ENCODE results near the gene MPZL3. TPM values are rescaled to one million over a fixed set of nuclear protein-coding genes. Genes with fewer than 3 reads are reported as not detected.

Gene MPZL3
- total RNA-seq, 1 experiment from 2014 or later = 8.7 TPM

DNA sequence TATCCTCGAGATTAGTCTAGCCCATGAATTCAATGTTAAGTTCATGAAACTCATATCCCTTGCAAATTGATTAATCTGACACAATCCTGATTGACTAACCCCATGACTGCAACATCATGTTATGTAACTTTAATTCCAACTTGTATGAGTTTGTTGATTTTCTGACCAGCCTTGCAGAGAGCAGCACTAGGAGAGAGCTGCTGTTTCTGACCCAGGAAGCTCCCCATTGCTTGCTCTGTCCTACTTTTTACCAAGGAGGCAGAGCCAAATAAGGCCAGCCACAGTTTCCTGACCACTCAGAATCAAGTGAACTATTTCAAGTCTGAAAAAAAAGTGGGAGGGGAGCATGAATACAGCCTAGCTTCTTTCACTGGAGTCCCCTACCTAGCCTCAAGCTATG, 13.2 kb downstream of the MPZL3 start:
- POLR2A ChIA-PET = interaction anchor here (0.8 kb wide), 1 partner anchor 13 kb away, joined by 3 read pairs; the partner anchor contains the start of gene MPZL3
- H3K36me3 ChIP-seq (ENCODE audit: control insufficient read depth in 1 of 2, insufficient read depth in 2 of 2, low read length in 2 of 2) = no peaks in the 10 kb centered on the region
- H3K4me1 ChIP-seq (ENCODE audit: control insufficient read depth in 1 of 2, insufficient read depth in 2 of 2, low read length in 2 of 2) = peaks cover 29 to 35% of the 10 kb centered on the region in 2 experiments
- RAD21 ChIA-PET (ENCODE audit: low non-redundant PET in 1 of 2, low total read pairs in 2 of 2, uncharacterized antibody in 2 of 2, unreplicated experiment in 2 of 2) = no interaction called here
- TF ChIP-seq EZH2phosphoT487 (IDR thresholded peaks at IDR 0.05; ENCODE audit: borderline replicate concordance) (no peak), EZH2 (IDR thresholded peaks at IDR 0.05) (no peak), CEBPB (IDR thresholded peaks at IDR 0.05; ENCODE audit: low read depth) (no peak), SRF (IDR thresholded peaks at IDR 0.05; ENCODE audit: low read depth) (no peak), YY1 (IDR thresholded peaks at IDR 0.05; ENCODE audit: extremely low read depth, insufficient replicate concordance, low read depth, low read length) (no peak), SP1 (IDR thresholded peaks at IDR 0.05; ENCODE audit: low read depth) (no peak), CBX3 (IDR thresholded peaks at IDR 0.05; ENCODE audit: low read depth) (no peak), SIN3A (IDR thresholded peaks at IDR 0.05; ENCODE audit: low read depth) (no peak), ZNF274 (IDR thresholded peaks at IDR 0.05; ENCODE audit: low read depth, low read length) (no peak), ELF1 (IDR thresholded peaks at IDR 0.05; ENCODE audit: borderline replicate concordance, low read depth) (no peak), TCF7L2 (IDR thresholded peaks at IDR 0.05; ENCODE audit: borderline replicate concordance, extremely low read depth, insufficient read depth, insufficient read length) (no peak), POLR2AphosphoS5 (IDR thresholded peaks at IDR 0.05; ENCODE audit: low read depth, low read length) (no peak), RAD21 (IDR thresholded peaks at IDR 0.05; ENCODE audit: low read depth) (no peak), JUND (IDR thresholded peaks at IDR 0.05) (no peak)
- TF ChIP-seq, protein P1, sequence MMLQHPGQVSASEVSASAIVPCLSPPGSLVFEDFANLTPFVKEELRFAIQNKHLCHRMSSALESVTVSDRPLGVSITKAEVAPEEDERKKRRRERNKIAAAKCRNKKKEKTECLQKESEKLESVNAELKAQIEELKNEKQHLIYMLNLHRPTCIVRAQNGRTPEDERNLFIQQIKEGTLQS (IDR thresholded peaks at IDR 0.05) = no peak
- TF ChIP-seq, protein P2, sequence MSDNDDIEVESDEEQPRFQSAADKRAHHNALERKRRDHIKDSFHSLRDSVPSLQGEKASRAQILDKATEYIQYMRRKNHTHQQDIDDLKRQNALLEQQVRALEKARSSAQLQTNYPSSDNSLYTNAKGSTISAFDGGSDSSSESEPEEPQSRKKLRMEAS (IDR thresholded peaks at IDR 0.05) = no peak
- TF ChIP-seq, protein P3, sequence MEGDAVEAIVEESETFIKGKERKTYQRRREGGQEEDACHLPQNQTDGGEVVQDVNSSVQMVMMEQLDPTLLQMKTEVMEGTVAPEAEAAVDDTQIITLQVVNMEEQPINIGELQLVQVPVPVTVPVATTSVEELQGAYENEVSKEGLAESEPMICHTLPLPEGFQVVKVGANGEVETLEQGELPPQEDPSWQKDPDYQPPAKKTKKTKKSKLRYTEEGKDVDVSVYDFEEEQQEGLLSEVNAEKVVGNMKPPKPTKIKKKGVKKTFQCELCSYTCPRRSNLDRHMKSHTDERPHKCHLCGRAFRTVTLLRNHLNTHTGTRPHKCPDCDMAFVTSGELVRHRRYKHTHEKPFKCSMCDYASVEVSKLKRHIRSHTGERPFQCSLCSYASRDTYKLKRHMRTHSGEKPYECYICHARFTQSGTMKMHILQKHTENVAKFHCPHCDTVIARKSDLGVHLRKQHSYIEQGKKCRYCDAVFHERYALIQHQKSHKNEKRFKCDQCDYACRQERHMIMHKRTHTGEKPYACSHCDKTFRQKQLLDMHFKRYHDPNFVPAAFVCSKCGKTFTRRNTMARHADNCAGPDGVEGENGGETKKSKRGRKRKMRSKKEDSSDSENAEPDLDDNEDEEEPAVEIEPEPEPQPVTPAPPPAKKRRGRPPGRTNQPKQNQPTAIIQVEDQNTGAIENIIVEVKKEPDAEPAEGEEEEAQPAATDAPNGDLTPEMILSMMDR (IDR thresholded peaks at IDR 0.05 in 2 of 3, conservative IDR thresholded peaks at IDR 0.05 in 1 of 3; ENCODE audit: borderline replicate concordance in 1 of 3, insufficient read depth in 1 of 3, low read depth in 2 of 3, low read length in 2 of 3) = no peak
- CTCF ChIA-PET = no interaction called here
- ATAC-seq = no peak
- no peaks in the 10 kb centered on the region for H4K20me1 ChIP-seq (ENCODE audit: insufficient read depth)
- H3K4me2 ChIP-seq (ENCODE audit: low read length) = no peak overlapping the region
- no peak for DNase-seq (ENCODE audit: low read depth, low spot score)
- H3K79me2 ChIP-seq (ENCODE audit: insufficient read depth, low read length) = no peaks in the 10 kb centered on the region
- H2AFZ ChIP-seq (ENCODE audit: low read depth, low read length, poor library complexity, severe bottlenecking) = no peak overlapping the region
- H3K27ac ChIP-seq (ENCODE audit: low read depth, low read length) = no peak overlapping the region
- no peaks in the 10 kb centered on the region for H3K9me2 ChIP-seq (ENCODE audit: insufficient read depth)
- BruUV-seq (replicated peaks) = no TSS peak
- intact Hi-C loops (cut with micrococcal nuclease) = no loop called here
- H3K9ac ChIP-seq (ENCODE audit: low read length) = no peak overlapping the region
- H3K9me3 ChIP-seq (ENCODE audit: control insufficient read depth in 1 of 2, insufficient read depth in 1 of 2, low read depth in 1 of 2, low read length in 2 of 2) = no peaks in the 10 kb centered on the region
- no peak overlapping the region for H3K4me3 ChIP-seq (replicated peaks in 1 of 2; ENCODE audit: low read depth in 1 of 2, low read length in 2 of 2)
- no peaks in the 10 kb centered on the region for H3K27me3 ChIP-seq (ENCODE audit: insufficient read depth, low read length)
